ENCODE data around the gene ZNF48. TPM values are rescaled to one million over a fixed set of nuclear protein-coding genes. Genes with fewer than 3 reads are reported as not detected.
A peak's percentile ranks its signal among the peaks of the same experiment; 100 is the strongest.

Gene ZNF48
- polyA plus RNA-seq, 1 of the 3 experiments (the other 2 are of a cell fraction), result 8.8 TPM

- no peak overlapping the region for H3K9ac ChIP-seq
- peak; percentile 93 for DNase-seq
- POLR2A ChIA-PET, result interaction anchor here (0.6 to 1.5 kb wide), 7 partner anchors 8 to 154 kb away, joined by 3 to 15 read pairs (median 7); partner anchors contain the start of genes DCTPP1, TBC1D10B, ZNF48 and ZNF771
These were observed 22.5 kb downstream of the ZNF48 start for GRCh38 chr16:30417529-30418349.

More at GRCh38 chr16:30417529-30418349, 22.5 kb downstream of the ZNF48 start:
- no peaks in the 10 kb centered on the region for H3K9me3 ChIP-seq
- peaks cover 9% of the 10 kb centered on the region; the same call in 1 of the 2 replicates for H3K79me2 ChIP-seq (ENCODE audit: insufficient read depth)
- H2AFZ ChIP-seq (ENCODE audit: low read depth), result no peak overlapping the region
- H3K4me2 ChIP-seq, result peak overlapping the region; percentile 50
- peaks cover 23% of the 10 kb centered on the region for H3F3A ChIP-seq (replicated peaks; ENCODE audit: insufficient read depth)
- WGBS (ENCODE audit: low lambda C conversion rate), result 27% methylated on average over 41 of the region's 140 CpGs
- peaks cover 9 to 19% of the 10 kb centered on the region in 2 experiments for H3K36me3 ChIP-seq (replicated peaks in 1 of 2; ENCODE audit: control insufficient read depth in 1 of 2, insufficient read depth in 2 of 2, low read length in 1 of 2)
- peak overlapping the region; percentile 12 to 40; a peak in 3 of 4 replicates for H3K4me3 ChIP-seq (ENCODE audit: low read depth in 2 of 2, low read length in 1 of 2)
- H3K4me1 ChIP-seq (ENCODE audit: control insufficient read depth in 1 of 2, insufficient read depth in 2 of 2, low read depth in 1 of 2, low read length in 1 of 2), result peaks cover 0 to 13% of the 10 kb centered on the region in 2 experiments; a peak in 1 of 4 replicates
- peaks cover 4% of the 10 kb centered on the region; the same call in 1 of the 2 replicates for H4K20me1 ChIP-seq (ENCODE audit: insufficient read depth)
- CTCF ChIA-PET, result interaction anchor here (0.8 to 4.0 kb wide), 12 partner anchors 8 to 602 kb away, joined by 3 to 24 read pairs (median 3); partner anchors contain the start of genes DCTPP1, PAGR1 and ZNF771
- H3K27ac ChIP-seq (ENCODE audit: low read depth in 2 of 2, low read length in 1 of 2), result peak overlapping the region in 1 of 2 experiments; percentile 50; a peak in 2 of 4 replicates
- no peaks in the 10 kb centered on the region for H3K9me2 ChIP-seq
- H3K27me3 ChIP-seq (ENCODE audit: insufficient read depth), result no peaks in the 10 kb centered on the region
- TF ChIP-seq, protein P1, sequence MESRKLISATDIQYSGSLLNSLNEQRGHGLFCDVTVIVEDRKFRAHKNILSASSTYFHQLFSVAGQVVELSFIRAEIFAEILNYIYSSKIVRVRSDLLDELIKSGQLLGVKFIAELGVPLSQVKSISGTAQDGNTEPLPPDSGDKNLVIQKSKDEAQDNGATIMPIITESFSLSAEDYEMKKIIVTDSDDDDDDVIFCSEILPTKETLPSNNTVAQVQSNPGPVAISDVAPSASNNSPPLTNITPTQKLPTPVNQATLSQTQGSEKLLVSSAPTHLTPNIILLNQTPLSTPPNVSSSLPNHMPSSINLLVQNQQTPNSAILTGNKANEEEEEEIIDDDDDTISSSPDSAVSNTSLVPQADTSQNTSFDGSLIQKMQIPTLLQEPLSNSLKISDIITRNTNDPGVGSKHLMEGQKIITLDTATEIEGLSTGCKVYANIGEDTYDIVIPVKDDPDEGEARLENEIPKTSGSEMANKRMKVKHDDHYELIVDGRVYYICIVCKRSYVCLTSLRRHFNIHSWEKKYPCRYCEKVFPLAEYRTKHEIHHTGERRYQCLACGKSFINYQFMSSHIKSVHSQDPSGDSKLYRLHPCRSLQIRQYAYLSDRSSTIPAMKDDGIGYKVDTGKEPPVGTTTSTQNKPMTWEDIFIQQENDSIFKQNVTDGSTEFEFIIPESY (IDR thresholded peaks at IDR 0.05; ENCODE audit: borderline replicate concordance, low read depth), result no peak
- no peak for TF ChIP-seq FOXM1 (IDR thresholded peaks at IDR 0.05; ENCODE audit: low read depth)
- peak; percentile 18 for TF ChIP-seq CHD2 (IDR thresholded peaks at IDR 0.05; ENCODE audit: low read length, partially characterized antibody)
- TF ChIP-seq RCOR1 (IDR thresholded peaks at IDR 0.05; ENCODE audit: low read length), result no peak
- TF ChIP-seq ELF1 (IDR thresholded peaks at IDR 0.05), result no peak
- TF ChIP-seq MAX (IDR thresholded peaks at IDR 0.05; ENCODE audit: low read depth), result peak; percentile 69
- TF ChIP-seq NFIC (IDR thresholded peaks at IDR 0.05; ENCODE audit: borderline replicate concordance), result no peak
- TF ChIP-seq RFX5 (IDR thresholded peaks at IDR 0.05; ENCODE audit: low read length), result no peak
- TF ChIP-seq YY1 (IDR thresholded peaks at IDR 0.05; ENCODE audit: low read depth), result no peak
- no peak for TF ChIP-seq FOXJ3 (CRISPR knock-in tag; IDR thresholded peaks at IDR 0.05)
- TF ChIP-seq SMC3 (IDR thresholded peaks at IDR 0.05; ENCODE audit: low read depth, low read length), result peak; percentile 5; the same call in 1 of the 2 replicates
- no peak; the same call in 1 of the 2 replicates for TF ChIP-seq RAD21 (IDR thresholded peaks at IDR 0.05; ENCODE audit: low read length)
- TF ChIP-seq MXI1 (IDR thresholded peaks at IDR 0.05; ENCODE audit: low read depth, low read length), result peak; percentile 66; the same call in 1 of the 2 replicates
- TF ChIP-seq GATA2 (CRISPR knock-in tag; IDR thresholded peaks at IDR 0.05), result no peak
- no peak for TF ChIP-seq JUND (IDR thresholded peaks at IDR 0.05)
- TF ChIP-seq TEAD4 (IDR thresholded peaks at IDR 0.05; ENCODE audit: borderline replicate concordance, insufficient read depth), result no peak
- TF ChIP-seq FOSL2 (IDR thresholded peaks at IDR 0.05; ENCODE audit: borderline replicate concordance, low read depth), result no peak
- TF ChIP-seq SIN3A (IDR thresholded peaks at IDR 0.05; ENCODE audit: borderline replicate concordance, low read depth, low read length), result no peak; the same call in 1 of the 2 replicates
- TF ChIP-seq NRF1 (IDR thresholded peaks at IDR 0.05; ENCODE audit: low read depth, low read length), result peak; percentile 78
- TF ChIP-seq, protein P2, sequence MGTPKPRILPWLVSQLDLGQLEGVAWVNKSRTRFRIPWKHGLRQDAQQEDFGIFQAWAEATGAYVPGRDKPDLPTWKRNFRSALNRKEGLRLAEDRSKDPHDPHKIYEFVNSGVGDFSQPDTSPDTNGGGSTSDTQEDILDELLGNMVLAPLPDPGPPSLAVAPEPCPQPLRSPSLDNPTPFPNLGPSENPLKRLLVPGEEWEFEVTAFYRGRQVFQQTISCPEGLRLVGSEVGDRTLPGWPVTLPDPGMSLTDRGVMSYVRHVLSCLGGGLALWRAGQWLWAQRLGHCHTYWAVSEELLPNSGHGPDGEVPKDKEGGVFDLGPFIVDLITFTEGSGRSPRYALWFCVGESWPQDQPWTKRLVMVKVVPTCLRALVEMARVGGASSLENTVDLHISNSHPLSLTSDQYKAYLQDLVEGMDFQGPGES (IDR thresholded peaks at IDR 0.05; ENCODE audit: low read depth, low read length), result no peak
- no peak for TF ChIP-seq MEF2A (IDR thresholded peaks at IDR 0.05; ENCODE audit: borderline replicate concordance, low read depth)
- TF ChIP-seq, protein P3, sequence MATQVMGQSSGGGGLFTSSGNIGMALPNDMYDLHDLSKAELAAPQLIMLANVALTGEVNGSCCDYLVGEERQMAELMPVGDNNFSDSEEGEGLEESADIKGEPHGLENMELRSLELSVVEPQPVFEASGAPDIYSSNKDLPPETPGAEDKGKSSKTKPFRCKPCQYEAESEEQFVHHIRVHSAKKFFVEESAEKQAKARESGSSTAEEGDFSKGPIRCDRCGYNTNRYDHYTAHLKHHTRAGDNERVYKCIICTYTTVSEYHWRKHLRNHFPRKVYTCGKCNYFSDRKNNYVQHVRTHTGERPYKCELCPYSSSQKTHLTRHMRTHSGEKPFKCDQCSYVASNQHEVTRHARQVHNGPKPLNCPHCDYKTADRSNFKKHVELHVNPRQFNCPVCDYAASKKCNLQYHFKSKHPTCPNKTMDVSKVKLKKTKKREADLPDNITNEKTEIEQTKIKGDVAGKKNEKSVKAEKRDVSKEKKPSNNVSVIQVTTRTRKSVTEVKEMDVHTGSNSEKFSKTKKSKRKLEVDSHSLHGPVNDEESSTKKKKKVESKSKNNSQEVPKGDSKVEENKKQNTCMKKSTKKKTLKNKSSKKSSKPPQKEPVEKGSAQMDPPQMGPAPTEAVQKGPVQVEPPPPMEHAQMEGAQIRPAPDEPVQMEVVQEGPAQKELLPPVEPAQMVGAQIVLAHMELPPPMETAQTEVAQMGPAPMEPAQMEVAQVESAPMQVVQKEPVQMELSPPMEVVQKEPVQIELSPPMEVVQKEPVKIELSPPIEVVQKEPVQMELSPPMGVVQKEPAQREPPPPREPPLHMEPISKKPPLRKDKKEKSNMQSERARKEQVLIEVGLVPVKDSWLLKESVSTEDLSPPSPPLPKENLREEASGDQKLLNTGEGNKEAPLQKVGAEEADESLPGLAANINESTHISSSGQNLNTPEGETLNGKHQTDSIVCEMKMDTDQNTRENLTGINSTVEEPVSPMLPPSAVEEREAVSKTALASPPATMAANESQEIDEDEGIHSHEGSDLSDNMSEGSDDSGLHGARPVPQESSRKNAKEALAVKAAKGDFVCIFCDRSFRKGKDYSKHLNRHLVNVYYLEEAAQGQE (IDR thresholded peaks at IDR 0.05; ENCODE audit: low read depth, low read length), result no peak

Measured in SK-N-SH (cell line).